ENCODE data around the gene STAT1.

Gene STAT1

DNA sequence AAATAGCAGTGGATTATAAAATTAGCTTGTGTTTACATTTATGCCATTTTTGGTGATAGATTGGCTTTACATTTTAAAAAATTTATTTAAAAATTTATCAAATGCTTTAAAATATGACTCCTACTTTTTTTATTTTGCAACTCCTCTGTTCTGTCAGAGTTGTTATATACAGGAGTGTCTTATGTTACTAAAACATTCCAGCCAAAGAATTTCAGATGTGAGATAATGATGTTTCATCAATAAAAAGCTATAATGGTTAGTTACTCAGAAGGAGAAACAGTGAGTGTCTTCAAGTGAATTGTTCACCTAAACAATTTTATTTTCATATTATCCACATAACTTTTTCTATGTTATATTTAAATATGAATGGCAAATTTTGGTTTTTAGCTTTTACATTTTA lies 80.6 kb downstream of the STAT1 start:
- Mint-ChIP-seq H3K27me3 (no peaks in the 10 kb centered on the region), H3K27ac (no peak overlapping the region), H3K9me3 (no peaks in the 10 kb centered on the region), H3K4me3 (no peak overlapping the region), H3K4me1 (peaks cover 3% of the 10 kb centered on the region), H3K36me3 (peaks cover 16% of the 10 kb centered on the region)
- DNase-seq (ENCODE audit: low spot score in 2 of 2): no peak
- no peak for ATAC-seq (ENCODE audit: low read depth)

DNA sequence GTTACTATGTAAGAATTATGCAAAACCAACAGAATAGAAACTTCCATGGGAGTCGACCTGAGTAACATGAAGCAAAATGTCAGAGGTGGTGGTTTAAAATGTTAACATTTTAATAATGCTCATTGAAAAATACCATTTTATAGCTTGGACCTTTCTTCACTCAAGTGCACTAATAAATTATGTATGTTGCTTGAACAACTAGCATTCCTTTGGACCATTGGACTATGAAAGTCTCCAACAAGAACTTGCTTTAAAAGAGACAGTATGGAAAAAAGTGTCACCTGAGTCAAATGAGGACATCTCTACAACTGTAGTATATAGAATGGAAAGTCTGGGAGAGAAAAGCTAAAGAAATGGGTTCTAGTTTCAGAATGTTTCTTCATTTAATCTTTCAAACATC lies 81.5 kb downstream of the STAT1 start:
- ATAC-seq (ENCODE audit: low read depth): no peak
- peaks cover 3% of the 10 kb centered on the region for H3K4me1 Mint-ChIP-seq
- DNase-seq (ENCODE audit: low spot score in 2 of 2): no peak
- no peaks in the 10 kb centered on the region for H3K27me3 Mint-ChIP-seq
- H3K36me3 Mint-ChIP-seq: peaks cover 16% of the 10 kb centered on the region
- H3K9me3 Mint-ChIP-seq: no peaks in the 10 kb centered on the region
- H3K27ac Mint-ChIP-seq: no peak overlapping the region
- no peak overlapping the region for H3K4me3 Mint-ChIP-seq

DNA sequence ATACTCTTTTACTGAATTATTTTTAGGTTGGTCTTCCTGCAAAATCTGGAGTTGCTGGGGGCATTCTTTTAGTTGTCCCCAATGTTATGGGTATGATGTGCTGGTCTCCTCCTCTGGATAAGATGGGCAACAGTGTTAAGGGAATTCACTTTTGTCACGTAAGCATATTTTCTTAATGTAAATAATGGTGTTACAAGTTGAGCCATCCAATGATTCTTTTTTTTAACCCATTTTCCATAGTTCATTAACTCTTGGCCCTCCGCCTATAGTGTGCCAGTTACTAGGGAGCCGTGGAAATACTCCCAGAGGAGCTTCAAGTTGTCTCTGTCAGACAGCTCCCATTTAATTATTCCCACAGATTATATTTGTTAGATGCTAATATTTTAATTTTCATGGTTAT lies 83.6 kb downstream of the STAT1 start:
- DNase-seq (ENCODE audit: low spot score in 2 of 2) (no peak), ATAC-seq (ENCODE audit: low read depth) (no peak)
- Mint-ChIP-seq H3K36me3 (peaks cover 15% of the 10 kb centered on the region), H3K27ac (no peak overlapping the region), H3K4me1 (peaks cover 3% of the 10 kb centered on the region), H3K4me3 (no peak overlapping the region), H3K27me3 (no peaks in the 10 kb centered on the region), H3K9me3 (no peaks in the 10 kb centered on the region)

DNA sequence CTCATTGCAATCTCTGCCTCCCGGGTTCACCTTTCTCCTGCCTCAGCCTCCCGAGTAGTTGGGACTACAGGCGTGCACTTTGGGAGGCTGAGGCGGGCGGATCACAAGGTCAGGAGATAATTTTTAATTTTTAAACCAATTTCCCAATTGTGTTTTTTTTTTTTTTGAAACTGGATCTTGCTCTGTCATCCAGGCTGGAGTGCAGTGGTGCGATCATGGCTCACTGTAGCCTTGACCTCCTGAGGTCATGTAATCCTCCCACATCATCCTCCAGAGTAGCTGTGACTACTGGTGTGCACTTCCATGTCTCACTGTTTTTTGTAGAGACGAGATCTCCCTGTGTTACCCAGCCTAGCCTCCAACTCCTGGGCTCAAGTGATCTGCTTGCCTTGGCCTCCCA lies 84.1 kb downstream of the STAT1 start:
- Mint-ChIP-seq H3K4me3 (no peak overlapping the region), H3K4me1 (peaks cover 3% of the 10 kb centered on the region), H3K36me3 (peaks cover 17% of the 10 kb centered on the region), H3K9me3 (no peaks in the 10 kb centered on the region), H3K27me3 (no peaks in the 10 kb centered on the region), H3K27ac (no peak overlapping the region)
- no peak for DNase-seq (ENCODE audit: low spot score in 2 of 2)
- no peak for ATAC-seq (ENCODE audit: low read depth)

DNA sequence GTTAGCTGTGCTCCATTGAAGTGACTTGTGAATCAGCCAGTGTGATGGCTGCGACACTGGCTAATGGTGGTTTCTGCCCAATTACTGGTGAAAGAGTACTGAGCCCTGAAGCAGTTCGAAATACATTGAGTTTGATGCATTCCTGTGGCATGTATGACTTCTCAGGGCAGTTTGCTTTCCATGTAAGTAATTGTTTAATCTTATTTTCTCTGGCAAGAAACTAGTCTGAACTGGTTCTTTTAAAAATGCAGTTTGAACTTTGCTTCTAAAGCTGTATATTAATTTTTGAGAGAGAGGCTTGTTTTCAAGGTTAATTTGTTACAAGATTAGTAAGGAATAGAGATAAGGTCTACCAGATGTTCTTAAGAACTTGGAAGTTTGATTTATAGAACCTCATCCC lies 86.7 kb downstream of the STAT1 start:
- DNase-seq (ENCODE audit: low spot score in 2 of 2): no peak
- peaks cover 10% of the 10 kb centered on the region for H3K4me1 Mint-ChIP-seq
- H3K27me3 Mint-ChIP-seq: no peaks in the 10 kb centered on the region
- no peak overlapping the region for H3K27ac Mint-ChIP-seq
- no peaks in the 10 kb centered on the region for H3K9me3 Mint-ChIP-seq
- H3K4me3 Mint-ChIP-seq: no peak overlapping the region
- ATAC-seq (ENCODE audit: low read depth): no peak
- peaks cover 26% of the 10 kb centered on the region for H3K36me3 Mint-ChIP-seq

DNA sequence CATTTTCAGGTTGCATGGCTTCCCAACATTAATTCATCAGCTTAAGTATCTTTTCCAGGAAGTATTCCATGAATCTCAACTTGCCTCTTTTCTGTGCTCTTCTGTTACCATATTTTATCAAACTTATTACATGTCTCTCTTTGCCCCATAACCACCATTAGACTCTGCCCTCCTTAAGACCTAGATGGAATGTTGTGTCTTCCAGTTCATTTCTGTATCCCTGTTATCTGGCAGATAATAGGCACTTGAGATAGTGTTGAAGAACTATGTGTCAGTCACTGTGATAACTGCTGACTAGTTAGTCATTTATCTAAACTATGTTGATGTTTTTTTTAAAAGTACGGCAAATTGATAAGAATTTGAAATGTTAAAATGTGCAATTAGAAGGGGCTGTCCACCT lies 91.6 kb downstream of the STAT1 start:
- Mint-ChIP-seq H3K4me3 (no peak overlapping the region), H3K27ac (peak overlapping the region; percentile 41), H3K36me3 (peaks cover 21% of the 10 kb centered on the region), H3K27me3 (no peaks in the 10 kb centered on the region), H3K9me3 (no peaks in the 10 kb centered on the region), H3K4me1 (peaks cover 9% of the 10 kb centered on the region)
- ATAC-seq (ENCODE audit: low read depth) (no peak), DNase-seq (ENCODE audit: low spot score in 2 of 2) (no peak)

DNA sequence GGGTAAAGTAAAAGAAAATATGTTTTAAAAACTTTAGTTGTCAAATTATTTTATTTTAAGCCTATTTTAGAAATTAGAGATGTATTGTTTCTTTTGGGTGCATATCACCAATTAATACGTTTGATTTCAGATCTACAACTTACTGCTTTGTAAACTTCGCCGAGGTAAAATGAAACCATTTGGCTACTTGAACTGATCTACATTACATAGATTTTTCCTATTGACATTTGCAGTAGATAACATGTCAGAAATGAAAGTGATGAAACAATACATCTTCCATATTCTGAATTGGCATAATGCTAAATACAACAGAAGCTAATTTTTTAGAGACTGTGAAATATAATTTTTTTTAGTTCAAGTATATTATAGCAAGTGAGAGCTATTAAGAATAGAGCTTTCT lies 93.9 kb downstream of the STAT1 start:
- H3K9me3 Mint-ChIP-seq: no peaks in the 10 kb centered on the region
- DNase-seq (ENCODE audit: low spot score in 2 of 2) (no peak), ATAC-seq (ENCODE audit: low read depth) (no peak)
- peaks cover 9% of the 10 kb centered on the region for H3K4me1 Mint-ChIP-seq
- H3K4me3 Mint-ChIP-seq: no peak overlapping the region
- no peak overlapping the region for H3K27ac Mint-ChIP-seq
- peaks cover 26% of the 10 kb centered on the region for H3K36me3 Mint-ChIP-seq
- no peaks in the 10 kb centered on the region for H3K27me3 Mint-ChIP-seq
